Smooth muscle cell (in vitro differentiated cells): ENCODE measurements around the gene RDH11. TPM values are rescaled to one million over a fixed set of nuclear protein-coding genes. Genes with fewer than 3 reads are reported as not detected.
A peak's percentile ranks its signal among the peaks of the same experiment; 100 is the strongest.

Experiments used
- DNase-seq: peaks from one replicate; lab custom pipeline; 2025; ENCODE audit not compliant: unreplicated experiment; lab: John Stamatoyannopoulos, UW
- H2AFZ ChIP-seq: fragments of 200-600 bp; sonication (generic); 2 replicates; pipeline ENCODE4 v1.6.0; 2016; ENCODE audit warnings: antibody characterized with exemption, low read depth, mild to moderate bottlenecking
- H3F3A ChIP-seq: fragments of 200-600 bp; sonication (generic); 2 replicates; pipeline ENCODE4 v1.6.0; 2017; ENCODE audit warnings: antibody characterized with exemption, low read depth
- H3K27ac ChIP-seq: fragments of 200-600 bp; sonication (generic); 2 replicates; pipeline ENCODE4 v1.5.1; 2016; ENCODE audit warnings: low read depth, mild to moderate bottlenecking
- H3K27me3 ChIP-seq: fragments of 200-600 bp; sonication (generic); 2 replicates; pipeline ENCODE4 v1.6.1; 2016; ENCODE audit warnings: low read depth, mild to moderate bottlenecking
- H3K36me3 ChIP-seq: fragments of 200-600 bp; sonication (generic); 2 replicates; pipeline ENCODE4 v1.5.1; 2016; ENCODE audit warnings: low read depth
- H3K4me1 ChIP-seq: fragments of 200-600 bp; sonication (generic); 2 replicates; pipeline ENCODE4 v1.5.1; 2016; ENCODE audit warnings: low read depth
- H3K4me2 ChIP-seq: fragments of 200-600 bp; sonication (generic); 2 replicates; pipeline ENCODE4 v1.6.0; 2016; ENCODE audit warnings: mild to moderate bottlenecking
- H3K4me3 ChIP-seq: fragments of 200-600 bp; sonication (generic); 2 replicates; pipeline ENCODE4 v1.5.1; 2016; ENCODE audit warnings: mild to moderate bottlenecking
- H3K79me2 ChIP-seq: fragments of 200-600 bp; sonication (generic); 2 replicates; pipeline ENCODE4 v1.6.0; 2016; ENCODE audit warnings: low read depth, mild to moderate bottlenecking
- H3K9ac ChIP-seq: fragments of 200-600 bp; sonication (generic); 2 replicates; pipeline ENCODE4 v1.6.0; 2016; ENCODE audit warnings: low read depth
- H3K9me3 ChIP-seq: fragments of 200-600 bp; sonication (generic); replicated peaks from 2 replicates; pipeline ENCODE4 v1.5.1; 2016; ENCODE audit warnings: low read depth
- H4K20me1 ChIP-seq: fragments of 200-600 bp; sonication (generic); 2 replicates; pipeline ENCODE4 v1.6.0; 2016; ENCODE audit warnings: low read depth
- WGBS: methylation state at CpG from one replicate; pipeline ENCODE4 v1.1.7; 2016; ENCODE audit warnings: low lambda C conversion rate; 5-methylcytosine and 5-hydroxymethylcytosine counted together
- polyA plus RNA-seq: library from polyadenylated mRNA; unstranded; fragments of >200 nt; fragmentation: Nextera tagmentation; extraction: Ambion mirVana; gene quantifications from 2 replicates; pipeline ENCODE4 v1.2.1, GENCODE V29; 2016
- total RNA-seq: library from RNA; depleted of rRNA; stranded (reverse); fragments of >200 nt; gene quantifications from 2 replicates; pipeline ENCODE4 v1.2.3, GENCODE V29; 2014
- TF ChIP-seq, protein P1 (sequence below): fragments of 200-600 bp; sonication (generic); IDR thresholded peaks from 2 replicates; pipeline ENCODE4 v1.5.1; 2017; ENCODE audit warnings: borderline replicate concordance, mild to moderate bottlenecking, antibody characterized with exemption; ENCODE audit not compliant: insufficient read depth, poor library complexity, severe bottlenecking

The RDH11 gene
- total and polyA plus RNA-seq, 2 experiments from 2014 or later = 104 to 116 TPM

- Histone ChIP-seq H3K27me3 (no peaks in the 10 kb centered on the region), H3K36me3 (no peaks in the 10 kb centered on the region), H3K79me2 (no peaks in the 10 kb centered on the region), H2AFZ (no peak overlapping the region), H3F3A (no peaks in the 10 kb centered on the region), H3K4me1 (no peaks in the 10 kb centered on the region), H4K20me1 (no peaks in the 10 kb centered on the region), H3K9me3 (no peaks in the 10 kb centered on the region), H3K4me2 (no peak overlapping the region), H3K9ac (no peak overlapping the region), H3K4me3 (no peak overlapping the region), H3K27ac (peak overlapping the region; percentile 10)
- TF ChIP-seq, protein P1, sequence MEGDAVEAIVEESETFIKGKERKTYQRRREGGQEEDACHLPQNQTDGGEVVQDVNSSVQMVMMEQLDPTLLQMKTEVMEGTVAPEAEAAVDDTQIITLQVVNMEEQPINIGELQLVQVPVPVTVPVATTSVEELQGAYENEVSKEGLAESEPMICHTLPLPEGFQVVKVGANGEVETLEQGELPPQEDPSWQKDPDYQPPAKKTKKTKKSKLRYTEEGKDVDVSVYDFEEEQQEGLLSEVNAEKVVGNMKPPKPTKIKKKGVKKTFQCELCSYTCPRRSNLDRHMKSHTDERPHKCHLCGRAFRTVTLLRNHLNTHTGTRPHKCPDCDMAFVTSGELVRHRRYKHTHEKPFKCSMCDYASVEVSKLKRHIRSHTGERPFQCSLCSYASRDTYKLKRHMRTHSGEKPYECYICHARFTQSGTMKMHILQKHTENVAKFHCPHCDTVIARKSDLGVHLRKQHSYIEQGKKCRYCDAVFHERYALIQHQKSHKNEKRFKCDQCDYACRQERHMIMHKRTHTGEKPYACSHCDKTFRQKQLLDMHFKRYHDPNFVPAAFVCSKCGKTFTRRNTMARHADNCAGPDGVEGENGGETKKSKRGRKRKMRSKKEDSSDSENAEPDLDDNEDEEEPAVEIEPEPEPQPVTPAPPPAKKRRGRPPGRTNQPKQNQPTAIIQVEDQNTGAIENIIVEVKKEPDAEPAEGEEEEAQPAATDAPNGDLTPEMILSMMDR = no peak
- no peak for DNase-seq
- WGBS = 72% methylated on average over 1 of the region's 1 CpG
Measured at GRCh38 chr14:67643713-67644112, 51.9 kb downstream of the RDH11 start.

DNA sequence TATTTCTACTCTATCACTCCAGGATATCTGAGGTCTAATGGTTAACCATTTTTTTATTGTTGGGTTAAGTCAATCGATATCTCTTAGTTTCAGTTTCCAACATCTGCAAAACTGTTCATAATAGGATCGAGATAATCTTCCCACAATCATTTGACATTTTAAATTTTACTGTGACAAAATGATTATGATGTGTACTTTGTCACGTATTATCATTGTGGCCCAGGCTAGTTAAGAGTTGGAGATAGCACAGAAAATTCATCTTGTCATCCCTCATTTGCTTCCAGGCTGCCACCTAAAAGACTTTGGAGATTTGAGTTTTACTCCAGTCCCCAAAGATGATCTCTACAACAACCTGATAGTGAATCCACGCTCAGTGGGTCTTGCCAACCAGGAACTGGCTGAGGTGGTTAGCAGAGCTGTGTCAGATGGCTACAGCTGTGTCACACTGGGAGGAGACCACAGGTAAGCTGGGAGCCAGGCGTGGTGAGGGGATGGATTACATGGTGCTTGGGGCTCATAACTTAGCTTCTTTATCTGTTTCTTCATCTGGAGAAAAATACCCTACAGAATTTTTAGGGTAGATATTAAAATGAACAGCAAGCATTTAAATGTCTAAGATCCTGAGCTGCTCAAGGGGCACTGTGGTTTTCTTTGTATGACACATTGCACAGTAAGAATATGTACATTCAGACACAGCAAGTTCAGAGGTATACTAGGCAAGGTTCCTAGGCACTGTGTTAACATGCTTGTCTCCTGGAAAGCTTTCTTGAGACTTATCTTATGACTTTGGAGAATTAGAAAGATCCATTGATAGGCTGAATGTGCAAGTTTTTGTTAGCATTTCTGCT lies 53.4 kb downstream of the RDH11 start:
- 96% methylated on average over 5 of the region's 5 CpGs for WGBS
- Histone ChIP-seq H3K9me3 (no peaks in the 10 kb centered on the region), H3K4me3 (no peak overlapping the region), H3F3A (no peaks in the 10 kb centered on the region), H3K4me2 (no peak overlapping the region), H3K79me2 (no peaks in the 10 kb centered on the region), H3K27ac (no peak overlapping the region), H3K4me1 (no peaks in the 10 kb centered on the region), H4K20me1 (no peaks in the 10 kb centered on the region), H3K27me3 (no peaks in the 10 kb centered on the region), H2AFZ (no peak overlapping the region), H3K9ac (no peak overlapping the region), H3K36me3 (no peaks in the 10 kb centered on the region)
- DNase-seq = no peak
- TF ChIP-seq, protein P1 = no peak

- WGBS = 94% methylated on average over 1 of the region's 1 CpG
- H3K4me1 ChIP-seq = no peaks in the 10 kb centered on the region
- H3K36me3 ChIP-seq = no peaks in the 10 kb centered on the region
- no peaks in the 10 kb centered on the region for H3K27me3 ChIP-seq
- no peak overlapping the region for H3K9ac ChIP-seq
- no peak overlapping the region for H3K4me3 ChIP-seq
- TF ChIP-seq, protein P1 = no peak
- H2AFZ ChIP-seq = no peak overlapping the region
- H4K20me1 ChIP-seq = no peaks in the 10 kb centered on the region
- H3K4me2 ChIP-seq = no peak overlapping the region
- no peaks in the 10 kb centered on the region for H3K79me2 ChIP-seq
- no peak for DNase-seq
- no peaks in the 10 kb centered on the region for H3F3A ChIP-seq
- H3K9me3 ChIP-seq = no peaks in the 10 kb centered on the region
- H3K27ac ChIP-seq = no peak overlapping the region
Measured at GRCh38 chr14:67641480-67641879, 54.1 kb downstream of the RDH11 start.

GRCh38 chr14:67638642-67639041 lies 56.9 kb downstream of the RDH11 start:
- no peaks in the 10 kb centered on the region for H3K27me3 ChIP-seq
- TF ChIP-seq, protein P1 = no peak

More at GRCh38 chr14:67638642-67639041, 56.9 kb downstream of the RDH11 start:
- Histone ChIP-seq H3K36me3 (no peaks in the 10 kb centered on the region), H3K79me2 (no peaks in the 10 kb centered on the region), H2AFZ (no peak overlapping the region), H3F3A (no peaks in the 10 kb centered on the region), H3K9me3 (no peaks in the 10 kb centered on the region), H3K4me1 (no peaks in the 10 kb centered on the region), H3K9ac (no peak overlapping the region), H3K4me2 (no peak overlapping the region), H3K4me3 (no peak overlapping the region), H4K20me1 (no peaks in the 10 kb centered on the region), H3K27ac (no peak overlapping the region)
- 96% methylated on average over 3 of the region's 3 CpGs for WGBS
- DNase-seq = no peak
